Limb (tissue), 2 donors: ENCODE results near the gene MYH7B.

Source experiments
- DNase-seq, 2 donors: peaks; one replicate each; pipeline ENCODE4 v3.0.0-alpha.2; 2016; ENCODE audit errors: extremely low spot score in 2 of 2

Gene MYH7B

GRCh38 chr20:34955231-34956040 is at the start of gene MYH7B, which contains the start of gene GSS:
Gene MYH7B (plus strand): TSS chr20:34955868. CDS start chr20:34978006, 22,138 bp downstream.
Gene GSS (minus strand): TSS chr20:34955806. CDS start chr20:34951852, 3,954 bp downstream.
- DNase-seq: peak; percentile 97 to 99

- peak; percentile 46 to 62 for DNase-seq
Measured at GRCh38 chr20:34907616-34908469, 47.8 kb upstream of the MYH7B start.

DNA sequence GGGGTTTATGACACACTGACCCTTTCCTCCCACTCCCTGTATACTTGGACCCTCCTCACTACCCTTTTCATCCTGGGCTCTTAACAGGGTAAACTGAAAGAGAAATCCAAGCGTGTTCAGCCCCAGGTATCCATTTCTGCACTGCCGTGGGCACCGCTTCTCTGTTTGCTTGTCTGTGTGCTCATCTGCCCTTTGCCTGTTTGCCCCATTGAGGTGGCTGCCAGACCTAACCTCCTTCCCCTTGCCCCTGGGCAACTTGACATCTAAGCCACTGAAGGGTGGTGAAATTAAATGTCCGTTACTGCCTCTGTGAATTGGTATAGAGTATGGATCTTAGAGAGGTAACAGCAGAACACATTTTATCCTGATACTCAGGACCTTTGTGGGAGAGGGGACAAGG is 40.5 kb upstream of the MYH7B start:
- DNase-seq: no peak

- no peak for DNase-seq
Measured at GRCh38 chr20:34915749-34916455, 39.8 kb upstream of the MYH7B start.

GRCh38 chr20:34916774-34917354 is 38.8 kb upstream of the MYH7B start:
- no peak for DNase-seq

GRCh38 chr20:34920055-34920454 is 35.6 kb upstream of the MYH7B start:
- DNase-seq: no peak

DNA sequence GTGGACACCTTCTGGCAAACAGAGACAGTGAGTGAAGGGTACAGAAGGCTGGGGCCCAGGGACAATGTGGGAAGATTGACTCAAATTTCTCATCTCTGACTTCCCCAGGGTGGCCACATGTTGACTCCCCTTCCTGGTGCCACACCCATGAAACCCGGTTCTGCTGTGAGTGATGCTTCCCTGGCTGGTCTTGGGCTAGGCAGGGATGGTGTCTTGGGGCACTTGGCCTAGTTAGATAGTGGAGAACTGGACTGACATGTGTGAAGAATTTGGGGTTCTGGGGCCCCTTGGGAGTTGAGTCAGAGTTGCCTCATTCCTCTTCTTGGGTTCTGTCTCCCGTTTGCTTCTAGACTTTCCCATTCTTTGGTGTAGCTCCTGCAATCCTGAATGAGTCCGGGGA is 34.2 kb upstream of the MYH7B start:
- no peak for DNase-seq

DNA sequence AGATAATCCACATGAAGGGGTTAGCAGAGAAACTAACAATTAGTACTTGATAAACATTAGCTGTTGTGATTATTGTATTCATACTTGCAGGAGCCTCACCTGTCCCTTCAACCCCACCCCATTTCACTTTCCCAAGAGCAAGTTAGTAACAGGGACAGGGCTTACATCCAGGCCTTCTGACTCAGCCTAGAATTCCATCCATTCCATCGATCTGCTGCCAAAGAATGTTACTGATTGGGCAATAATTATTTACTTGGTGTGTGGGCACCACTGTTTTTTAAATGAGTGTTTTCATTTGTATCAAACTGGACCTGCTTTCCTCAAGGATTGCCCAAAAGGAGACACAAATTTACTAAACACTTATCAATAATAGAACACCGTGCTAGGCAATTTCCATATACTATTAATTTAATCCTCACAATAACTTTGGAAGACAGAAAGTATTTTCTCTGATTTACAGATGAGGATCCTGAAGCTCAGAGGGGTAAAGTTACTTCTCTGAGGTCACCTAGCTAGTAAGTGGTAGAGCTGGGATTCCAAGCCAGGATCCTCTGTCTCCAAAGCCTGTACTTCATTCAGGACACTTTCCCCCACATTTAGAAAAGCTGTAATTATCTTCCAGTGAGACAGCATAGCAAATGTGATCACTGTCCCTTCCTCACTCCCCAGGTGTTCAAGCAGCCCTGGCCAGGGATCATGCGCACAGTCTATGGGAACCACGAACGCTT is 32.9 kb upstream of the MYH7B start:
- no peak for DNase-seq

DNA sequence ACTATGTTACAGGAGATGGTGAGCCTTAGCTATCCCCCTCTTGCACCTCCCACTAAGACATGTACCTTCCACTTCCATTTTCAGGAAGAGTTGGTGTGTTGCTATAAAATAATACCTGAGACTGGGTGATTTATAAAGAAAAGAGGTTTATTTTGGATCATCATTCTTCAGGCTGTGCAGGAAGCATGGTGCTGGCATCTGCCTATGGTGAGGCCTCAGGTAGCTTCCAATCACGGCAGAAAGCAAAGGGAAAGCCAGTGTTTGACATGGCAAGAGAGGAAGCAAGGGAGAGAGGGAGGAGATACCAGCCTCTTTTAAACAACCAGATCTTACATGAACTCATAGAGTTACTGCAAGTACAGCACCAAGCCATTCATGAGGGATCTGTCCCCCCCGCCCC is 32.3 kb upstream of the MYH7B start:
- no peak for DNase-seq

DNA sequence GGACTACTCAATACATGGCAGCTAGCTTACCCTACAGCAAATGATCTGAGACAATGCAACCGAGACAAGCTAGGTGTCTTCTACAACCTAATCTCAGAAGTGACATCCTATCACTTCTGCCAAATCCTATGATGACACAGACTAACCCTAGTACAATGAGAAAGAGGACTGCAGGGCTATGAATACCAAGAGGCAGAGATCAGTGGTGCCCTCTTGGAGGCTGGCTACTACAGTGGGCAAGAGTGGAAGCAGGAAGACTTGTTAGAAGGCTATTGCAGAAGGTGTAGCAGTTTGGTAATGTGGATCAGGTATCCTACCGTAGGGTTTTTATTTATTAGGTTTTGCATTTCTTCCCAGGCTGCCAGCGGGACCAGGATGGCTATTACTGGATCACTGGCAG is 30.3 kb upstream of the MYH7B start:
- no peak for DNase-seq

DNA sequence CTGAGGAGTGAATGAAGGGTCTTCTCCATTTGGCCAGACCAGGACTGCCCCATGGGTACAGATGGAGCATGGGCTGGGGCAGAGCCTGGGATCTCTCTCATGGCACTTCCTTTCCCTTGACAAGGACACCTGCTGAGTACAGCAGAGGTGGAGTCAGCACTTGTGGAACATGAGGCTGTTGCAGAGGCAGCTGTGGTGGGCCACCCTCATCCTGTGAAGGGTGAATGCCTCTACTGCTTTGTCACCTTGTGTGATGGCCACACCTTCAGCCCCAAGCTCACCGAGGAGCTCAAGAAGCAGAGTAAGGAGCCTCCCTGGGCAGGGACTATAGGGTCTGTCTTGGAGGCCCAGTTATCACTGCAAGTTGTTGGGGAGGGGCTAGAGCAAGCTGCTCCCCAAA is 29.7 kb upstream of the MYH7B start:
- no peak for DNase-seq

DNA sequence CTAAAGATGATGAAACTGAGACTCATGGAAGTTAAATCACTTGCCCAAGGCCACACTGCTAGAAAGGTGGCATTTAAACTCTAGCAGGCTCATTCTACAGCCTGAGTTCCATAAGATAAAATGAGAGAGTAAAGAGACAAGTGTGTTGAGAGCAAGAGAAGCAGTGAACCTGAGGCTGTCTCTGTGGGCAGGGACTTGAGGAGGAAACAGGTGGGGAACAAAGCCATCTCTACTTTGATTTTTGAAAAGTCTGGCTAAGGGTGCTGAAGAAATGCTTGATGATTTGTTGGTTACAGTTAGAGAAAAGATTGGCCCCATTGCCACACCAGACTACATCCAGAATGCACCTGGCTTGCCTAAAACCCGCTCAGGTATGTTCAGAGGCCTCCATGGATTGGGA is 29.1 kb upstream of the MYH7B start:
- no peak for DNase-seq

- DNase-seq: no peak
Measured at GRCh38 chr20:34927736-34928135, 27.9 kb upstream of the MYH7B start.

GRCh38 chr20:34928411-34928810 is 27.3 kb upstream of the MYH7B start:
- no peak for DNase-seq

GRCh38 chr20:34931771-34932170 is 23.9 kb upstream of the MYH7B start:
- no peak for DNase-seq

DNA sequence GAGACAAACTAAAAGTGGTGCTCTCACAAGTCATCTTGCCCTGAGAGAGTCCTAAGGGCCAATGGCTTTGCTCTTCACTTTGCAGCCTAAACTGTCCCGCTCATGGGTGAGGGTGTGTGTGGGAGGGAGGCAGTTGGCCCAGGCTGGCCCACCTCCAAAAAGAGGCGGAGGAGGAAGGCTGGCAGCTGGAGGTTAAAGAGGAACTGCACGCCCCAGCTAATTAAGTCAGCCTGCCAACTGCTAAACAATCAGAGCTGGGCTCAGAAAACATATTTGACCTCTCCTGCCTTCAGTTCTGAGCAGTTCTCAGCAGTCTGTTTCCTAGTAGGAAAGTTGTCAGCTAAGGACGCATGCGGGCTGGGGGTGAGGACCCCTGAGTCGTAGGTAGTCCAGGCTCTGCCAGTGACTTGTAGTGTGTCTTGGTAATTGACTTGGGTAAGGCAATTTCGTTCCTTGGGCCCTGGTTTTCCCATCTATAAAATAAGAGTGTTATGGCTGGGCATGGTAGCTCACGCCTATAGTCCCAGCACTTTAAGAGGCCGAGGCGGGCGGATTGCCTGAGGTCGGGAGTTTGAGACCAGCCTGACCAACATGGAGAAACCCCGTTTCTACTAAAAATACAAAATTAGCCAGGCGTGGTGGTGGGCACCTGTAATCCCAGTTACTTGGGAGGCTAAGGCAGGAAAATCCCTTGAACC is 17.1 kb upstream of the MYH7B start:
- DNase-seq: peak in 1 of 2 donors; percentile 5

GRCh38 chr20:34940081-34940481 is 15.6 kb upstream of the MYH7B start:
- no peak for DNase-seq

- no peak for DNase-seq
Measured at GRCh38 chr20:34941226-34941625, 14.4 kb upstream of the MYH7B start.

- no peak for DNase-seq
Measured at GRCh38 chr20:34942301-34942700, 13.4 kb upstream of the MYH7B start.
